NCI-H460 (cell line): ENCODE data around the gene KCNQ4. TPM values are rescaled to one million over a fixed set of nuclear protein-coding genes. Genes with fewer than 3 reads are reported as not detected.

Source experiments
- DNase-seq: peaks from one replicate; pipeline ENCODE4 v3.0.0-alpha.2; 2016; ENCODE audit warnings: low read depth; ENCODE audit errors: extremely low read depth
- small RNA-seq, 2 experiments: library from RNA; depleted of rRNA; stranded (forward); fragments of <200 nt; gene quantifications; one replicate each; pipeline ENCODE3, GENCODE V24; 2014
- total RNA-seq: library from RNA; depleted of rRNA; stranded (reverse); fragments of >200 nt; shearing (Covaris generic); gene quantifications from 2 replicates; pipeline ENCODE4 v1.2.3, GENCODE V29; 2014; rRNA removed

The KCNQ4 gene
- total RNA-seq, 1 experiment from 2014 or later, result 0.74 TPM

GRCh38 chr1:40884055-40884795 is 100.6 kb downstream of the KCNQ4 start:
- DNase-seq, result no peak

- DNase-seq, result no peak
These were observed 102.9 kb downstream of the KCNQ4 start for GRCh38 chr1:40886318-40887011.

GRCh38 chr1:40887012-40887378 is 103.4 kb downstream of the KCNQ4 start:
- no peak for DNase-seq

GRCh38 chr1:40887652-40888051 is 104.1 kb downstream of the KCNQ4 start:
- no peak for DNase-seq

Small RNA genes lying within 50 kb of the gene (small RNA-seq; reads per million reads assigned to genes)
- gene MIR30C1 (0.17 to 1.4 reads per million in 2 experiments), gene MIR30E (32.6 to 978 reads per million in 2 experiments), gene RN7SL326P (0 reads per million in 2 experiments)

Other genes starting within 250 kb of the KCNQ4 start
- 0.46 and 0.50 TPM in 2 replicates for gene RIMS3, start 118.1 kb upstream of the KCNQ4 start, total RNA-seq
- gene NFYC, start 92.1 kb upstream of the KCNQ4 start, total RNA-seq, result 21.5 and 25.4 TPM in 2 replicates
- gene CITED4, start 78.6 kb downstream of the KCNQ4 start, total RNA-seq, result 71.1 and 106 TPM in 2 replicates
- 111 and 116 TPM in 2 replicates for gene CTPS1, start 195.9 kb downstream of the KCNQ4 start, total RNA-seq
- gene SLFNL1, start 237.9 kb downstream of the KCNQ4 start, total RNA-seq, result 0.05 TPM in 1 of 2 replicates, not detected in the other